Fibroblast of skin of right quadriceps (primary cell): ENCODE results near the gene TTC23.

Experiments
- DNase-seq: peaks from one replicate; pipeline ENCODE4 v3.0.0-alpha.2; 2013

TTC23 gene

GRCh38 chr15:99134317-99134821 lies 115.0 kb downstream of the TTC23 start:
- no peak for DNase-seq

GRCh38 chr15:99132634-99133287 lies 116.6 kb downstream of the TTC23 start:
- DNase-seq, result no peak

GRCh38 chr15:99132122-99132521 lies 117.3 kb downstream of the TTC23 start:
- DNase-seq, result peak; percentile 21

GRCh38 chr15:99131441-99132023 lies 117.8 kb downstream of the TTC23 start:
- no peak for DNase-seq

GRCh38 chr15:99130765-99131440 lies 118.5 kb downstream of the TTC23 start:
- no peak for DNase-seq

GRCh38 chr15:99130314-99130713 lies 119.1 kb downstream of the TTC23 start:
- DNase-seq, result no peak

GRCh38 chr15:99129644-99130043 lies 119.7 kb downstream of the TTC23 start:
- no peak for DNase-seq

GRCh38 chr15:99128411-99128810 lies 121.0 kb downstream of the TTC23 start:
- no peak for DNase-seq

- DNase-seq, result no peak
Measured at GRCh38 chr15:99127773-99128172, 121.6 kb downstream of the TTC23 start.

- no peak for DNase-seq
Measured at GRCh38 chr15:99126930-99127329, 122.5 kb downstream of the TTC23 start.

GRCh38 chr15:99126131-99126588 lies 123.2 kb downstream of the TTC23 start:
- no peak for DNase-seq

GRCh38 chr15:99125061-99125891 lies 124.1 kb downstream of the TTC23 start:
- DNase-seq, result no peak

GRCh38 chr15:99124641-99125040 lies 124.7 kb downstream of the TTC23 start:
- DNase-seq, result no peak

GRCh38 chr15:99123713-99124451 lies 125.5 kb downstream of the TTC23 start:
- peak; percentile 98 for DNase-seq

GRCh38 chr15:99122831-99123712 lies 126.3 kb downstream of the TTC23 start:
- DNase-seq, result no peak

- no peak for DNase-seq
Measured at GRCh38 chr15:99121691-99122410, 127.5 kb downstream of the TTC23 start.

GRCh38 chr15:99121207-99121606 lies 128.2 kb downstream of the TTC23 start:
- no peak for DNase-seq

GRCh38 chr15:99120050-99120777 lies 129.2 kb downstream of the TTC23 start:
- no peak for DNase-seq

GRCh38 chr15:99118801-99119546 lies 130.4 kb downstream of the TTC23 start:
- DNase-seq, result no peak
